ENCODE results near the gene TMEM80. TPM values are rescaled to one million over a fixed set of nuclear protein-coding genes. Genes with fewer than 3 reads are reported as not detected.

The TMEM80 gene
- total RNA-seq, 1 experiment from 2014 or later: 45.2 TPM

- ChIA-PET POLR2A (interaction anchor here (0.6 kb wide), 1 partner anchor 24 kb away, joined by 5 read pairs; no protein-coding TSS in a partner anchor), CTCF (interaction anchor here (0.5 to 1.1 kb wide), 11 partner anchors 8 to 1377 kb away, joined by 3 to 12 read pairs (median 4); partner anchors contain the start of genes GATD1 and TMEM80)
- no peaks in the 10 kb centered on the region for H3K27me3 ChIP-seq (ENCODE audit: control insufficient read depth, insufficient read depth, low read length)
- peaks cover 39% of the 10 kb centered on the region for H3K4me1 ChIP-seq (ENCODE audit: control insufficient read depth, insufficient read depth, low read length)
- in situ Hi-C loops (cut with HindIII; ENCODE audit: low pct_unique_long_range_greater_than_20kb, low sequenced_read_pairs): no loop called here
- TF ChIP-seq POLR2AphosphoS5 (IDR thresholded peaks at IDR 0.05; ENCODE audit: low read depth, low read length) (peak; percentile 70; the same call in 1 of the 2 replicates), SIN3A (IDR thresholded peaks at IDR 0.05; ENCODE audit: borderline replicate concordance, insufficient read depth, low read depth, low read length) (peak; percentile 88; the same call in 1 of the 2 replicates), TCF7L2 (IDR thresholded peaks at IDR 0.05; ENCODE audit: low read depth, low read length) (0 out of 2 replicates have a peak, but pooled peaks have one; percentile 27)
- TF ChIP-seq, protein P1, sequence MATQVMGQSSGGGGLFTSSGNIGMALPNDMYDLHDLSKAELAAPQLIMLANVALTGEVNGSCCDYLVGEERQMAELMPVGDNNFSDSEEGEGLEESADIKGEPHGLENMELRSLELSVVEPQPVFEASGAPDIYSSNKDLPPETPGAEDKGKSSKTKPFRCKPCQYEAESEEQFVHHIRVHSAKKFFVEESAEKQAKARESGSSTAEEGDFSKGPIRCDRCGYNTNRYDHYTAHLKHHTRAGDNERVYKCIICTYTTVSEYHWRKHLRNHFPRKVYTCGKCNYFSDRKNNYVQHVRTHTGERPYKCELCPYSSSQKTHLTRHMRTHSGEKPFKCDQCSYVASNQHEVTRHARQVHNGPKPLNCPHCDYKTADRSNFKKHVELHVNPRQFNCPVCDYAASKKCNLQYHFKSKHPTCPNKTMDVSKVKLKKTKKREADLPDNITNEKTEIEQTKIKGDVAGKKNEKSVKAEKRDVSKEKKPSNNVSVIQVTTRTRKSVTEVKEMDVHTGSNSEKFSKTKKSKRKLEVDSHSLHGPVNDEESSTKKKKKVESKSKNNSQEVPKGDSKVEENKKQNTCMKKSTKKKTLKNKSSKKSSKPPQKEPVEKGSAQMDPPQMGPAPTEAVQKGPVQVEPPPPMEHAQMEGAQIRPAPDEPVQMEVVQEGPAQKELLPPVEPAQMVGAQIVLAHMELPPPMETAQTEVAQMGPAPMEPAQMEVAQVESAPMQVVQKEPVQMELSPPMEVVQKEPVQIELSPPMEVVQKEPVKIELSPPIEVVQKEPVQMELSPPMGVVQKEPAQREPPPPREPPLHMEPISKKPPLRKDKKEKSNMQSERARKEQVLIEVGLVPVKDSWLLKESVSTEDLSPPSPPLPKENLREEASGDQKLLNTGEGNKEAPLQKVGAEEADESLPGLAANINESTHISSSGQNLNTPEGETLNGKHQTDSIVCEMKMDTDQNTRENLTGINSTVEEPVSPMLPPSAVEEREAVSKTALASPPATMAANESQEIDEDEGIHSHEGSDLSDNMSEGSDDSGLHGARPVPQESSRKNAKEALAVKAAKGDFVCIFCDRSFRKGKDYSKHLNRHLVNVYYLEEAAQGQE (IDR thresholded peaks at IDR 0.05; ENCODE audit: insufficient read depth in 1 of 2, low read depth in 2 of 2, low read length in 1 of 2): 0 out of 4 replicates have a peak, but pooled peaks of 1 of the 2 experiments have one; percentile 49
- TF ChIP-seq, protein P2, sequence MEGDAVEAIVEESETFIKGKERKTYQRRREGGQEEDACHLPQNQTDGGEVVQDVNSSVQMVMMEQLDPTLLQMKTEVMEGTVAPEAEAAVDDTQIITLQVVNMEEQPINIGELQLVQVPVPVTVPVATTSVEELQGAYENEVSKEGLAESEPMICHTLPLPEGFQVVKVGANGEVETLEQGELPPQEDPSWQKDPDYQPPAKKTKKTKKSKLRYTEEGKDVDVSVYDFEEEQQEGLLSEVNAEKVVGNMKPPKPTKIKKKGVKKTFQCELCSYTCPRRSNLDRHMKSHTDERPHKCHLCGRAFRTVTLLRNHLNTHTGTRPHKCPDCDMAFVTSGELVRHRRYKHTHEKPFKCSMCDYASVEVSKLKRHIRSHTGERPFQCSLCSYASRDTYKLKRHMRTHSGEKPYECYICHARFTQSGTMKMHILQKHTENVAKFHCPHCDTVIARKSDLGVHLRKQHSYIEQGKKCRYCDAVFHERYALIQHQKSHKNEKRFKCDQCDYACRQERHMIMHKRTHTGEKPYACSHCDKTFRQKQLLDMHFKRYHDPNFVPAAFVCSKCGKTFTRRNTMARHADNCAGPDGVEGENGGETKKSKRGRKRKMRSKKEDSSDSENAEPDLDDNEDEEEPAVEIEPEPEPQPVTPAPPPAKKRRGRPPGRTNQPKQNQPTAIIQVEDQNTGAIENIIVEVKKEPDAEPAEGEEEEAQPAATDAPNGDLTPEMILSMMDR (IDR thresholded peaks at IDR 0.05): peak; percentile 100
- peaks cover 5% of the 10 kb centered on the region; the same call in 1 of the 2 replicates for H3K36me3 ChIP-seq (ENCODE audit: control insufficient read depth, insufficient read depth, low read length)
- no TSS peak for BruUV-seq (replicated peaks)
- H3K4me3 ChIP-seq (ENCODE audit: low read depth in 2 of 2, low read length in 2 of 2): peak overlapping the region in 1 of 2 experiments; percentile 23; a peak in 1 of 4 replicates
- H3K9me3 ChIP-seq (ENCODE audit: control insufficient read depth, insufficient read depth, low read depth, low read length): no peaks in the 10 kb centered on the region
- DNase-seq (ENCODE audit: low read depth, low spot score) (no peak), ATAC-seq (peak; percentile 89)
- H3K27ac ChIP-seq (ENCODE audit: low read length): peak overlapping the region; percentile 74
- intact Hi-C loops (cut with micrococcal nuclease; ENCODE audit: unreplicated experiment): loop anchor here (10.0 kb wide), 1 partner anchor 173 kb away; no protein-coding TSS in a partner anchor
Measured at GRCh38 chr11:727859-728748, 32.5 kb downstream of the TMEM80 start.

DNA sequence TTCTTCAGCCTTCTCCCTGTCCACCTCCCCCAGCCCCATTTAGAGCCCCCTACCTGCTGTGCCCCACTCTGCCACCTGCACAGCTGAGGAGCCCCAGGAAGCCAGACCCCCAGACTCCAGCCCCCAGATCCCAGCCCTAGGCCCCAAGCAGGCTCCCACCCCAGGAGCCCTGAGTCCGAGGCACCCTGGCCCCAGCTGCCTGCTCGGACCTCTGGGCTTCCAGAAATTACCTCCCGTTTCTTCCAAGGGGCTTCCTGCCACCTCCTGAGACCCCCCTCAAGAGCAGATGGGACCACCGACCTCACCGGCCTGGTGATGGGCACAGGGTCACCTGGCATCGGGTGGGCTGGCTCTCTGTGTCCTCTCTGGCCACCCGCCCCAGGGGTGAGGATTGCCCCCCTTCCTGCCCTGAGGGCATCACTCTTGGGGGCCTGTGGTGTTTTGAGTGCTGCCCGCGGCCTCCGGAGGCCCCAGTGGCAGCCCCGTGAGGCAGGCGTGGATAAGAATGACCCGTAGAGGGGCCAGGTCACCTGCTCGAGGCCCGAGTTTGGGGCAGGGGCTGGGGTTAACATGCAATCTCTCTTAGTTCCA lies 33.4 kb downstream of the TMEM80 start:
- BruUV-seq (replicated peaks): no TSS peak
- H3K9me3 ChIP-seq (ENCODE audit: control insufficient read depth, insufficient read depth, low read depth, low read length): no peaks in the 10 kb centered on the region
- intact Hi-C loops (cut with micrococcal nuclease; ENCODE audit: unreplicated experiment): loop anchor here (10.0 kb wide), 1 partner anchor 174 kb away; no protein-coding TSS in a partner anchor
- in situ Hi-C loops (cut with HindIII; ENCODE audit: low pct_unique_long_range_greater_than_20kb, low sequenced_read_pairs): no loop called here
- H3K4me1 ChIP-seq (ENCODE audit: control insufficient read depth, insufficient read depth, low read length): peaks cover 38% of the 10 kb centered on the region
- POLR2A ChIA-PET: no interaction called here
- no peaks in the 10 kb centered on the region for H3K27me3 ChIP-seq (ENCODE audit: control insufficient read depth, insufficient read depth, low read length)
- H3K36me3 ChIP-seq (ENCODE audit: control insufficient read depth, insufficient read depth, low read length): no peaks in the 10 kb centered on the region; the same call in 1 of the 2 replicates
- TF ChIP-seq SIN3A (IDR thresholded peaks at IDR 0.05; ENCODE audit: borderline replicate concordance, insufficient read depth, low read depth, low read length) (no peak), POLR2AphosphoS5 (IDR thresholded peaks at IDR 0.05; ENCODE audit: low read depth, low read length) (peak; percentile 10; the same call in 1 of the 2 replicates)
- peak overlapping the region; percentile 45 for H3K27ac ChIP-seq (ENCODE audit: low read length)
- DNase-seq (ENCODE audit: low read depth, low spot score) (no peak), ATAC-seq (no peak)
- CTCF ChIA-PET: interaction anchor here (0.6 to 1.1 kb wide), 10 partner anchors 8 to 1376 kb away, joined by 3 to 12 read pairs (median 5); partner anchors contain the start of genes GATD1 and TMEM80
- no peak overlapping the region for H3K4me3 ChIP-seq (ENCODE audit: low read depth in 2 of 2, low read length in 2 of 2)
